ENCODE measurements around the gene TMEM140.
"Not testable (repeated sequence)": the region's sequence is repeated elsewhere in the genome, so short reads cannot be mapped to it uniquely, and the experiment has no call there.

Gene TMEM140

GRCh38 chr7:135170998-135171481, 23.2 kb downstream of the TMEM140 start:
- in situ Hi-C loops (cut with MboI; ENCODE audit: low sequenced_read_pairs) = not testable (repeated sequence)

GRCh38 chr7:135171581-135172291, 23.9 kb downstream of the TMEM140 start:
- in situ Hi-C loops (cut with MboI; ENCODE audit: low sequenced_read_pairs) = not testable (repeated sequence)

- in situ Hi-C loops (cut with MboI; ENCODE audit: low sequenced_read_pairs) = not testable (repeated sequence)
Measured at GRCh38 chr7:135173916-135174315, 26.0 kb downstream of the TMEM140 start.

- in situ Hi-C loops (cut with MboI; ENCODE audit: low sequenced_read_pairs) = no loop called here
Measured at GRCh38 chr7:135174941-135175340, 27.1 kb downstream of the TMEM140 start.

GRCh38 chr7:135175931-135176330, 28.1 kb downstream of the TMEM140 start:
- in situ Hi-C loops (cut with MboI; ENCODE audit: low sequenced_read_pairs) = no loop called here

GRCh38 chr7:135177028-135177696, 29.3 kb downstream of the TMEM140 start:
- in situ Hi-C loops (cut with MboI; ENCODE audit: low sequenced_read_pairs) = no loop called here

- in situ Hi-C loops (cut with MboI; ENCODE audit: low sequenced_read_pairs) = no loop called here
Measured at GRCh38 chr7:135178364-135178763, 30.5 kb downstream of the TMEM140 start.

- in situ Hi-C loops (cut with MboI; ENCODE audit: low sequenced_read_pairs) = no loop called here
Measured at GRCh38 chr7:135179321-135179925, 31.6 kb downstream of the TMEM140 start.

- in situ Hi-C loops (cut with MboI; ENCODE audit: low sequenced_read_pairs) = no loop called here
Measured at GRCh38 chr7:135180122-135180521, 32.2 kb downstream of the TMEM140 start.

GRCh38 chr7:135181261-135181928, 33.5 kb downstream of the TMEM140 start:
- in situ Hi-C loops (cut with MboI; ENCODE audit: low sequenced_read_pairs) = no loop called here

GRCh38 chr7:135181929-135182678, 34.2 kb downstream of the TMEM140 start:
- in situ Hi-C loops (cut with MboI; ENCODE audit: low sequenced_read_pairs) = no loop called here

GRCh38 chr7:135183478-135183877, 35.6 kb downstream of the TMEM140 start:
- in situ Hi-C loops (cut with MboI; ENCODE audit: low sequenced_read_pairs) = no loop called here

- in situ Hi-C loops (cut with MboI; ENCODE audit: low sequenced_read_pairs) = no loop called here
Measured at GRCh38 chr7:135184254-135184841, 36.5 kb downstream of the TMEM140 start.

GRCh38 chr7:135185471-135186260, 37.8 kb downstream of the TMEM140 start:
- in situ Hi-C loops (cut with MboI; ENCODE audit: low sequenced_read_pairs) = no loop called here

- in situ Hi-C loops (cut with MboI; ENCODE audit: low sequenced_read_pairs) = no loop called here
Measured at GRCh38 chr7:135186261-135186540, 38.3 kb downstream of the TMEM140 start.

- in situ Hi-C loops (cut with MboI; ENCODE audit: low sequenced_read_pairs) = no loop called here
Measured at GRCh38 chr7:135186841-135187253, 39.0 kb downstream of the TMEM140 start.

- in situ Hi-C loops (cut with MboI; ENCODE audit: low sequenced_read_pairs) = no loop called here
Measured at GRCh38 chr7:135188298-135188984, 40.6 kb downstream of the TMEM140 start.

GRCh38 chr7:135189221-135189662, 41.4 kb downstream of the TMEM140 start:
- in situ Hi-C loops (cut with MboI; ENCODE audit: low sequenced_read_pairs) = no loop called here

GRCh38 chr7:135189961-135190360, 42.1 kb downstream of the TMEM140 start:
- in situ Hi-C loops (cut with MboI; ENCODE audit: low sequenced_read_pairs) = no loop called here

Data from HL-60/S4 treated with phorbol 12-myristate 13-acetate at 8.2 ng/mL for 4 days and 3 days (cell line).